PC-9 (cell line): ENCODE data around the gene TBC1D2. TPM values are rescaled to one million over a fixed set of nuclear protein-coding genes. Genes with fewer than 3 reads are reported as not detected.

ENCODE experiments used
- BruUV-seq: library from RNA; stranded (reverse); fragments of 400-500 nt; replicated peaks from 2 replicates; lab custom pipeline; 2021; lab: Mats Ljungman, UMichigan
- CTCF ChIA-PET: fragments of 300-600 bp; sonication (Branson Sonifier 250); formaldehyde crosslinking; loops from one replicate; lab custom pipeline; 2022; ENCODE audit warnings: antibody characterized with exemption; lab: Charles Lee
- POLR2A ChIA-PET: fragments of 300-600 bp; sonication (Branson Sonifier 250); formaldehyde crosslinking; loops from one replicate; lab custom pipeline; 2022; ENCODE audit warnings: antibody characterized with exemption; ENCODE audit not compliant: unreplicated experiment; lab: Charles Lee
- DNase-seq, 2 experiments: peaks; one replicate each; pipeline versions ENCODE4 v3.0.0 to v3.0.0-alpha.2; 2015 to 2022; ENCODE audit warnings: mixed read lengths in 1 of 2
- H2AFZ ChIP-seq: fragments of 200-600 bp; sonication (generic); 2 replicates; pipeline ENCODE4 v1.8.1; 2017; ENCODE audit warnings: antibody characterized with exemption
- H3F3A ChIP-seq: fragments of 200-600 bp; sonication (generic); 2 replicates; pipeline ENCODE4 v1.8.1; 2017; ENCODE audit warnings: antibody characterized with exemption, mild to moderate bottlenecking, low read depth; ENCODE audit not compliant: insufficient read depth
- H3K27ac ChIP-seq: fragments of 200-600 bp; sonication (generic); 2 replicates; pipeline ENCODE4 v1.6.1; 2016; ENCODE audit warnings: mixed run types
- H3K27me3 ChIP-seq: fragments of 200-600 bp; sonication (generic); 2 replicates; pipeline ENCODE4 v1.6.1; 2016; ENCODE audit warnings: low read depth, mixed run types; ENCODE audit not compliant: insufficient read depth
- H3K36me3 ChIP-seq: fragments of 200-600 bp; sonication (generic); 2 replicates; pipeline ENCODE4 v1.6.1; 2016; ENCODE audit warnings: low read depth, mixed run types
- H3K4me1 ChIP-seq: fragments of 200-600 bp; sonication (generic); replicated peaks from 2 replicates; pipeline ENCODE4 v1.6.1; 2016; ENCODE audit warnings: mixed run types; ENCODE audit not compliant: insufficient read depth
- H3K4me2 ChIP-seq: fragments of 200-600 bp; sonication (generic); 2 replicates; pipeline ENCODE4 v1.6.1; 2017; ENCODE audit warnings: mixed run types
- H3K4me3 ChIP-seq: fragments of 200-600 bp; sonication (generic); 2 replicates; pipeline ENCODE4 v1.6.1; 2016; ENCODE audit warnings: mixed run types
- H3K79me2 ChIP-seq: fragments of 200-600 bp; sonication (generic); 2 replicates; pipeline ENCODE4 v1.6.1; 2017; ENCODE audit warnings: low read depth, mixed run types
- H3K9me2 ChIP-seq: fragments of 200-600 bp; sonication (generic); 2 replicates; pipeline ENCODE4 v1.8.1; 2017; ENCODE audit warnings: mild to moderate bottlenecking; ENCODE audit not compliant: insufficient read depth
- H3K9me3 ChIP-seq: fragments of 200-600 bp; sonication (generic); 2 replicates; pipeline ENCODE4 v1.8.1; 2016; ENCODE audit warnings: low read depth; ENCODE audit not compliant: insufficient read depth
- H4K20me1 ChIP-seq: fragments of 200-600 bp; sonication (generic); 2 replicates; pipeline ENCODE4 v1.8.1; 2017; ENCODE audit not compliant: insufficient read depth
- CTCF ChIP-seq: fragments of 200-600 bp; sonication (generic); conservative IDR thresholded peaks from 2 replicates; pipeline ENCODE4 v1.6.1; 2017; ENCODE audit warnings: mixed run types, antibody characterized with exemption, mild to moderate bottlenecking, moderate library complexity
- EZH2 ChIP-seq: fragments of 200-600 bp; sonication (generic); IDR thresholded peaks from 2 replicates; pipeline ENCODE4 v1.8.0; 2017; ENCODE audit warnings: antibody characterized with exemption, low read depth
- intact Hi-C: fragments of 100-400 bp; cut with micrococcal nuclease; formaldehyde crosslinking; loops from one replicate; pipeline ENCODE4 v1.10.0; 2022; ENCODE audit not compliant: unreplicated experiment
- total RNA-seq: library from RNA; stranded (reverse); gene quantifications from 2 replicates; pipeline ENCODE4 v1.2.3, GENCODE V29; 2021

TBC1D2 gene
- total RNA-seq, 1 experiment from 2014 or later: 44.7 TPM

DNA sequence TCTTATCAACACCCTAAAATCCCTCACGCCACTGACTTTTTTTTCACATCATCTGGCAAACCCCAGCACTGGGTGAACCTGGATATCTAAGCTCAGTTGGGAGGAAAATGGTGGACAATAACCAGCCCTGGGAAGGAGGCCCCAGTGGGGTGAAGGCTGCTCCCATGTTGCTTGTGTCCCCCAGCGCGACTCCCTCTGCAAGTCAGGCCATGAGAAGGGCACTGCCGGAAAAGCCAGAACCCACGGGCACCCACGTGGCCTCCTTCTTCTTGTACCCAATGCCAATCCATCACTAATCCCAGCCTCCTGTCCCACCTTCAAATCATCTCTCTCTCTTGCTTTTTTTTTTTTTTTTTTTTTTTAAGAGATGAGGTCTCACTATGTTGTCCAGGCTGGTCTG, 74.5 kb downstream of the TBC1D2 start:
- Histone ChIP-seq H3K4me1 (no peaks in the 10 kb centered on the region), H3K79me2 (no peaks in the 10 kb centered on the region), H3K4me3 (no peak overlapping the region), H2AFZ (no peak overlapping the region), H3K27ac (no peak overlapping the region), H3K27me3 (no peaks in the 10 kb centered on the region), H3K9me2 (no peaks in the 10 kb centered on the region), H3F3A (peaks cover 4% of the 10 kb centered on the region; the same call in 1 of the 2 replicates), H4K20me1 (no peaks in the 10 kb centered on the region), H3K9me3 (no peaks in the 10 kb centered on the region), H3K4me2 (no peak overlapping the region), H3K36me3 (no peaks in the 10 kb centered on the region)
- TF ChIP-seq CTCF: no peak
- no peak for TF ChIP-seq EZH2
- intact Hi-C loops: no loop called here
- ChIA-PET POLR2A (no interaction called here), CTCF (no interaction called here)
- no peak for DNase-seq
- no TSS peak for BruUV-seq

DNA sequence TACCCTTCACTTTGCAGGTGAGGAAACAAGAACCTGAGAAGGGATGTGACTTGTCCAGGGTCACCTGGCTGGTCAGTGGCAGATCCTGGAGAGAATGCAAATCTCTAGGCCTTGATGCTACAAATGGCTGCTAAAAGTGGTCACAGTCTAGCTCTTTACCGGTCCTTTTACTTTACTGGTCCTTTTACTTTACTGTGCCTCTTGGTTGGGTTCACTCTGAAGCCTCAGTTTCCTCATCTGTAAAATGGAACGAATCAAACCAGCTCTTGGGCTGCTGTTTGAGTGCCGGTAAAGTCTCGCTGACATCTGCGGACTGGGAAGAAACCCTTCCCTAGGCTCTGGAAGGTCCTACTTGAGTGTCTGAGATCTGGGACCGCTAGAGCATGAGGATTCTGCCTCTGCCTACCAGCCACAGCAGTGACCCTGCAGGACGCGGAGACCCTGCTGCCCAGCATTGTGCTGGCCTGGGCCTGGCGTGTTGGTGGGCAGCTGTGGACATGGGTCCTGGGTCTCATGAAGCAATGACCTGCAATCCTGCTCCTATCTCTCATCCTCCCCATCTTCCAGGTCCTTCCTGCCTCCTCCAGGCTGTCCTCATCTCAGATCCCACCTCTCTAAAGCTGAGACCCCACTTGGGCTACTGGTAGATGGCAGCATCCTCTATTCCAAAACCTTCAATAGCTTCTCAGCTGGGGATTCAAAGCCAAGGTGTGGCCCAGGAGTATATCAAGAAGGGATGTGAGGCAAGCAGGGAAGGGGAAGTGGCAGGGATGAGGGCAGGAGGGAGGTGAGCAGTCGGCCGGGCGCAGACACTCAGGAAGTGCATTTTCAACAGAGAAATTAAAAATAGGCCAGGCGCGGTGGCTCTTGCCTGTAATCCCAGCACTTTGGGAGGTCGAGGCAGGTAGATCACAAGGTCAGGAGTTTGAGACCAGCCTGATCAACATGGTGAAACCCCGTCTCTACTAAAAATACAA, 76.3 kb downstream of the TBC1D2 start:
- Histone ChIP-seq H3K9me2 (no peaks in the 10 kb centered on the region), H3K27me3 (no peaks in the 10 kb centered on the region), H3K9me3 (no peaks in the 10 kb centered on the region), H3F3A (peaks cover 5% of the 10 kb centered on the region; the same call in 1 of the 2 replicates), H3K4me1 (no peaks in the 10 kb centered on the region), H4K20me1 (no peaks in the 10 kb centered on the region; the same call in 1 of the 2 replicates), H3K36me3 (no peaks in the 10 kb centered on the region), H3K4me3 (no peak overlapping the region), H3K79me2 (no peaks in the 10 kb centered on the region), H2AFZ (no peak overlapping the region), H3K27ac (no peak overlapping the region), H3K4me2 (no peak overlapping the region)
- no TSS peak for BruUV-seq
- ChIA-PET CTCF (no interaction called here), POLR2A (interaction anchor here (0.7 kb wide), 2 partner anchors 14 to 22 kb away, joined by 3 to 4 read pairs; no protein-coding TSS in a partner anchor)
- intact Hi-C loops: no loop called here
- DNase-seq: no peak
- TF ChIP-seq CTCF (no peak), EZH2 (no peak)

DNA sequence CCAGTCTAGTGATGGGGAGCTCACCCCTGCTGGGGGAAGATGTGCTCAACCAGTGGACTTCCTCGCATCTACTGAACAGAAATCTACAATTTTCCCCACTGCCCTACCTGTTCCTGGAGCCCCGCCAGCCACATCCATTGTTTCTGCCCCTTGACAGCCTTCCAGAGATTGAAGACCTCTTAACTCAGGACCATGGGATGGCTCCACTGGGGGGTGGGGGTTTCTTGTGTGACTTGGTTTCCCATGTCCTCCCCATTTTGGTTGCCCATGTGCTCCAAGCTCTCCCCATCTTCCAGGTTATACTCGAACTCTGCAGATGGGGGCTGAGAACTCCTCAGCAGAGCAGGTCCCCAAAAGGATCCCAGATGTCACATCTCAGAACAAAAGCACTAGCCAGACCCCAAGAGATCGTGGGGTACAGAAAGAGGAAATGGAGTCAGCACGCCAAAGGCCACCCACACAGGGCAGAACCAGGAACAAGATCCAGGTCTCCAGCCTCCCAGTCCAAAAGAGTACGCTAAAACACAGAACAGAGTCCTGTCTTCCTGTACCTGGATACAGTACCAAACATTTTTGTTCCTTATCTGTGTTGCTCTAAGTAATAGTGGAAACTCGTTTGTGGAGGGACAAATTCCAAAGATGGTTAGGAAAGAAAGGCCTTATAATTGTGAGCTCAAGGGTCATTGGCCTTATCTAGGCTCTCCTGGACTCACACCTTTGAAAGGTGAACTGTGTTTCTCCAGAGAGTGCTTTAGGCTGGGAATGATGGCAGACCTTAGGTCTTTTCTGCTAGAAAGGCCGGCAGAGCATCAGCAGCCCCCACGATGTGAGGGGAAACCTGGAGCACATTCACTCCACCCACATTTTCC, 78.8 kb downstream of the TBC1D2 start:
- Histone ChIP-seq H3K4me2 (no peak overlapping the region), H3K4me1 (peaks cover 15% of the 10 kb centered on the region), H3K9me2 (no peaks in the 10 kb centered on the region), H3K27ac (no peak overlapping the region), H3K79me2 (no peaks in the 10 kb centered on the region), H3K27me3 (no peaks in the 10 kb centered on the region), H2AFZ (no peak overlapping the region), H4K20me1 (no peaks in the 10 kb centered on the region; the same call in 1 of the 2 replicates), H3K9me3 (no peaks in the 10 kb centered on the region), H3K4me3 (no peak overlapping the region), H3F3A (peaks cover 19% of the 10 kb centered on the region), H3K36me3 (no peaks in the 10 kb centered on the region)
- no peak for TF ChIP-seq CTCF
- ChIA-PET POLR2A (no interaction called here), CTCF (no interaction called here)
- intact Hi-C loops: no loop called here
- BruUV-seq: no TSS peak
- no peak for DNase-seq
